Raji (cell line): ENCODE data around the gene XXYLT1.

Experiments
- POLR2A ChIP-seq: IDR thresholded peaks from 2 replicates; pipeline ENCODE4 v1.6.1; 2011; ENCODE audit warnings: low read depth, low read length, control low read depth; ENCODE audit not compliant: insufficient read depth

Gene XXYLT1

DNA sequence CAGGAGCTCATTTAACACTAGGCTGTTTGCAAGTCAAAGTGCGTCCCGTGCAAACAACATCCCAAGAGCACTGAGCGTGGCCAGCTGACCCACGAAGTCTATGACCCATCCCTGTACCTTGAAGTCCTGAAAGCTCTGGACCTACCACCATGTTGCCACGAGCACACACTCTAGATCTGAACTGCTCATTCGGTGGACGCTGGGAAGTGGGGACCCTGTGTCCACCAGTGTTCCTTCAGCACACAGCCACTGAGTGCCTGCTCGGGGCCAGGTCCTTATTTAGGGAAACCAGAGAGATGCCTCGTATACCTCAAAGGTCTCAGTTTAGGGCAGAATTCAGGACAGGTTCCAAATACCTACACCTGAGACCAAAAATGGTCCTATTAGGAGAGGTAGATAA, 236.9 kb downstream of the XXYLT1 start:
- TF ChIP-seq POLR2A = no peak

DNA sequence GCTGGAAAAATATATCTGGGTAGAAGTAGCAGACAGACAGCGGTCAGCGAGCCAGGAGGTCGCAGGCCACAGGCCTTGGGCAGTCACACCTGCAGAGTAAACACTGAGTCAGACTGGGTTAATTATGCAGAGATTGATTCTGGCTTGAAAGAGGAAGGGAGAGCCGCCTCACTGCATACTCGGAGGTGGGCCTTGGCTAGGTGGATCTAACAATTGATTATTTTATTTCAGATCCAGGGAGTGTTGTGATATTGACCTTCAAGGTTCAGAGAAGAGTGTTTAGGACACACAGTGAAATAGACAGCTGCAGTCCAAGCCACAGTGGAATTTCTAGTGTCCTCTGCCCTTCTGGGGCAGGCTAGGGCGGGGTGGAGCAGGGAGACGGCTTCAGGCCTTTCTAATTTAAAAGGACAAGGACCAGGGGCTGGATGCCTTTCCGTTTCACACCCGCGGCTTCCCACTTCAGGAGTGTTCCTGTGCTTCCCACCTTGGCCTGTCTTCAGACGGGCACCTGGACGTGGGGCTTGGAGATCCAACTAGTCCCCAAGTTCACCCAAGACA, 237.3 kb downstream of the XXYLT1 start:
- TF ChIP-seq POLR2A = no peak

DNA sequence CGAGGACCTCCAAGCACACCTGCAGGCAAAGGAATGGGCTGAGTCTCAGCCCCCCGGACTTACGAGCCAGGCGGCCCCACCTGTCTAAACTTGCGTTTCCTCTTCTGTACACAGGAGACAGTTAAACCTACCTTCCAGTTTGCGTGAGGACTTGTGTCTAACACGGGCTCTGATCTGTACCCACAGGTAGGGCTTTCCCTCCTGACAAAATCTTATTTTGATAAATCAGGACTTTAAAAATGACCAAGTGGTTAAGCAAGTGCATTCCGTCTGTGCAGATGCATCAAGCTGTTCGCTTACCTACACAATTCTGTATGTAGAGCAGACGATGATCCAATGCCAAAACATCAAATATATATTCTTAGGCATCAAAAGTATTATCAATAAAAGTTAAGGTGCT, 238.0 kb downstream of the XXYLT1 start:
- no peak for TF ChIP-seq POLR2A

DNA sequence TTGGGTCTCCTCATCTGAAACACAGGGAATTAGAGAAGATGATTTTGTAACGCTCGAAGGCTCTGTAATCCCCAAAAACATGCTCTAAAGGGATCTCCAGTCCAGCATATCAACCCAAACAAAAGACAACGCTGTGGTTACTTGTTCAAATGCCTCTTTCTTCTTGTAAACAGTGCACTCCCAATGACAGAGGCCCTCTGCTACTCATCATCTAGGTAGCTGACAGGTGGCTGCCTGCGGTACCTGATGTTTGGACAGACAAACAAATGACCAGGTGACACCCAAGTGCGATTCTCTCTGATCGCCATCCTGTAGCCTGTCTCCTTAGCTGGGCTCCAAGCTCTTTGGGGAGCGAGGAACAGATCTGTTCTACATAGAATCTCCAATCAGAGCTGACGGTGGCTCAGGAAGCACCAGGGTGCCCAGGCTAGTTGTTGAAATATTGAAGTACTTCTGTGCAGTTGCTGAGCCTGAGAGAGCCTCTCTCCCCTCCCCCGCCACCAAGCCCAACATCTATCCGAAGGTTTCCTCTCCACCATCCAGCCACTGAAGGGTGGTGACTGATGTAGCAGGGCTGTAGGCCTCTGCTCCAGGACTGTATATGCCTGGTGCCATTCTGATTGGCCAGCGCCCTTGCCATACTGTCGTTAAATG, 238.7 kb downstream of the XXYLT1 start:
- TF ChIP-seq POLR2A = no peak

DNA sequence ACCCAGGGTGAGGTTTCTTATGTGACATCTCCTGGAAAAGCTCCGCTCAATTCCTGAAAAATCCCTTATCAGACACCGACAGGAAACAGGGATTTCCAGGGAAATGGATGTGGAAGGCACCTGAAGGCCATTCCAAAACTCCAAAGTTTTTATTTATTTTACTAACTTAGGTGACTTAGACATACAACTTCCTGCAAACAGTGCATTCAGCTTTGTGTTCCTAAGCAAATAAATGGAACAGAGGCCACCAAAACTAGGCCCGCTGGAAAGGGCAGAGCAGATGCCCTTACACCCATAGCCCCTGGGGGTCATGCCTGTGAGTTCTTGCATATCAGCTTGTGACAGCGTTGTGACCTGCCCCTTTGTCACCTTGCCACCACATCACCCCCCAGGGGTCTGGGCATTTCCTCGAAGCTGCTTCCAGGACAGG, 239.4 kb downstream of the XXYLT1 start:
- no peak for TF ChIP-seq POLR2A

DNA sequence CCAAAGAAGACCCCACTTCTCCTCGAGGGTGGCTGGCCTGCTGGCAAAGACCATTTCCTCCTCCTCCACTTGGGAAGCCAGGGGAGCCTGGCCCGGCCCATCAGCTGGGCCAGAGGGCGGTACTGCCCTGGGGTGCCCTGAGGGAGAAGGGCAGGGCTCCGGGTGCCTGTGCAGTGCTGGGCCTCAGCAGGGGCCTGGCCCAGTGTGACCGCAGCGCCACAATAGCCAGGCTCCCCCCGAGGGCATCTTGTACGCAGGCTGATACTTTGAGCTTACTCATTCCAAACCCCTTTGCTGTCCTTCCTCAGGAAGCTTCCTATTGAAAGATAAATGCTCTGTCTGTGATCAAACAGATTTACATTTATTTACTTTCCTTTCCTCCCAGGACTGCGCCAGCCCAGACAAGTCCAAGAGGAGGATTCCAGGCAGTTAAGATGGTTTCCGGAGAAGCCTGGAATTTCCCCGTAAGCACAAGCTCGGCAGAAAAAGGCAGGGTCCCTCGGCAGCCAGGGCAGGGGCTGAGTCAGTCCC, 240.1 kb downstream of the XXYLT1 start:
- no peak for TF ChIP-seq POLR2A

DNA sequence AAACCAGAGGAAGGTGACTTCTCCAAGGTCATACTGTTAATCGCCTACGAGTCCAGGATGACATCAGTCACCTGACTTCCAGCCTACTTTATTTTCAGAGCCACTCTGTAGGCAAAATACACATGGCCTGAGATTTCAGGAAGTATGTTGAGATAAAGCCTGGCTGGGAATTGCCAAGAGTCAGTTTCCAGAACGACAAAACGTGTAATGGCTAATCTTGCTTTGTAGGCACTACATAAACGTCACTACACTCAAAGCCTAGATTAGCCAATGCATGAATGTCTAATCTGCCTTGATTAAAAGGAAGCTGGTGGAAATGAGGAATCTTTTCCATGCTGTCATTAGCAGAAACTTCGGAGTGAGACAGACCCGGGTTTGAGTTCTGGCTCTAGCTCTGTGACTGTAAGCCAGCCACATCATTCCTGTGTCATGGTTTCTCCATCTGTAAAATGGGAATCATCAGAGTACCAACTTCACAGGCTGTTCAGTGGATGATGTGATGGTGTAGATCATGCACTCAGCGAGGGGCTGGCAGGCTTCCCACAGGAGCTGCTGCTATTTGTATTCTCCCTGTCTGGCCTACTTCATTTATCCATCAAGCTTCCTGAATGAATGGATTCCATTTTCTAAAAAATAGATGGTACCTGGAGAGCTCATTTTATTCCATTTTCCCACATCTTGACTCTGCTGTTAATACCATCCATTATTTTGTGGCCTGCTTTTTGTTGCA, 241.9 kb downstream of the XXYLT1 start:
- no peak for TF ChIP-seq POLR2A

DNA sequence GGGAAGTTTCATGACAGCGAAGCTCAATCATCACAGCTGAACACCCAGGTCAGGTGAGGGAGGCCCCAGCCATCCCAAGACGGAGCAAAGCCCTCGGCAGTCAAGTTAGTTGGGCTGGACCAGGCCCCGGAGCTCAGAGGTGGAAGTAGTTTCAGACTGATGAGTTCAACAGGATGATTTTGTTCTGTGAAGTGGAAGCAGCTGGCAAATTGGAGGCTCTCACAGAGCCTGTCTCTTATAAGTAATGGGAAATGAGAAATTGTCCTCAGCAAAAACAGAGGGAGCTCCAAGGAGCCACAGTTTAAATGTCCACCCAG, 245.1 kb downstream of the XXYLT1 start:
- TF ChIP-seq POLR2A = no peak

DNA sequence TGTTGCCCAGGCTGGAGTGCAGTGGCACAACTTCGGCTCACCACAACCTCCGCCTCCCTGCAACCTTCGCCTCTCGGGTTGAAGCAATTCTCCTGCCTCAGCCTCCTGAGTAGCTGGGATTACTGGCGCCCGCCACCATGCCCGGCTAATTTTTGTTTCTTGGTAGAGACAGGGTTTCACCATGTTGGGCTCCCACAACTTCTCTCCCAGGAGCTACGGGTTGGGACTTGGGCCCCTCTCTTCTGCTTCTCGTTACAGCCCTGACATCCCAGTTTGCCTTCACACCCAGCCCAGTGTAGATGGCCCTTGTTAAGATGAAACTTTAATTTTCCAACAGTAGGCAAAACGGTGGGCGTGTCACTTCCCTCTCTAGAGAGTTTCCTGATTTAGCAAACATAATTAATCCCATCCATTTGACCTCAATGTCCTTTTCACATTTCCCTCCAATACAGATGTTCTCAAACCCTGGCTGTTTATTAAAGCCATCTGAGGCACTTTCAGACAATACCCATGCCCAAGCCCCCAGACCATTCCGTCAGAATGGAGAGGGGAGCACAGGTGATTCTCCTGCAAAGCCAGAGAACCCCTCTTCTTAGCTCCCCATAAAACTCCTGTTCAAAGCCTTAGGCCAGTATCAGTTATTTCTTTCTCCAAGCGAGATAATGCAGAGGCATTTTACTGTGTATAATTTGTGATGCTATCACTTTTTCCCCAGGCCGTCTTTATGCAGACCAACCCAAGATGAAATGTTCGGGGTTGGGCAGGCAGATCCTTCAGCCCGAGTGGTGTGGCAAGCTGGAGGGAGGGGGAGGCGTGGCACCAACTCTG, 245.7 kb downstream of the XXYLT1 start:
- no peak for TF ChIP-seq POLR2A

DNA sequence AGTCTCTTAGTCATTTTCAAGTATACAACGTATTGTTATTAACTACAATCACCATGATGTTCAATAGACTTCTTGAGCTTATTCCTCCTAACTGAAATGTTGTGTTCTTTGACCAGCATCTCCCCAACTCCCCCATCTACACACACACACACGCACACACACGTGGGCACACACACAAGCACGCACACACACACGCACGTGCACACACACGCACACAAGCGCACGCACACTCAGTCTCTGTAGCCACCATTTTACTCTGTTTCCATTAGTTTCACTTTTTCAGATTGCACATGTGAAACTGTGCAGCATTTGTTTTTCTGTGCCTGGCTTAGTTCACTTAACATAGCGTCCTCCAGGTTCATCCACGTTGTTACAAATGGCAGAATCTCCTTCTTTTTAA, 247.0 kb downstream of the XXYLT1 start:
- TF ChIP-seq POLR2A = no peak

DNA sequence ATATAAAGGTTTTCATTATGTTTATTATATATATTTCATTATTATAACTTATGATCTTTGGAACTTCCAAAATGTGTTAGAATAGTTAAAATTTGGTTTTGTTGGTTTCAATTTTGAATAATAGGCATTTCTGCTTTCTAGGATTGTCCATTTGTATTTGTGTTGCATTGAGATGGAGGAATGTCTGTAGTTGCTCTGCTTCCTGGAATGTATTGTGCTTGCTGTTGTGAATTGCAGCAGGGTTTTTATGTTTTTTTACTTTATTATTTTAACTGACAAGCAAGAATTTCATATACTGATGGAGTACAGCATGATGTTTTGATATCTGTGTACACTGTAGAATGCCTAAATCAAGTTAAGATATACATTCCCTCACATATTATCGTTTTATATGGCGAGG, 247.4 kb downstream of the XXYLT1 start:
- TF ChIP-seq POLR2A = no peak

DNA sequence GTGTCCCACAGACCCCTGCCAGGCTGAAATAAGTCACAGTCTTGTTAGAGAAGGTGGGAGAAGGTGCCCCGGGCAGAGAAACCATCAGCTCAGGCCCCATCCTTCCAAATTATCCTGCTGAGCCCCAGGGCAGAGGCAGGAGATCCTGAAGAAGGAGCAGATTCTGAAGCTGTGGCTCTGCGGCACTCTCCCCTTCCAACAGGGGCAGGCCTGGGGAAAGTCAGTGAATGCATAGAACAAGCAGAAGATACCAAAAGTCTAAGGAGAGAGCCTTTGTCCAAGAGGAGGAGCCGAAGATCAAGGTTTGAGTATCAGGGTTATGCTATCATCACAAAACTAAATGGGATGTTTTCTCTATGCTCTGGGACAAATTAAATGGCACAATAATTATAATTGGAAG, 249.3 kb downstream of the XXYLT1 start:
- no peak for TF ChIP-seq POLR2A

DNA sequence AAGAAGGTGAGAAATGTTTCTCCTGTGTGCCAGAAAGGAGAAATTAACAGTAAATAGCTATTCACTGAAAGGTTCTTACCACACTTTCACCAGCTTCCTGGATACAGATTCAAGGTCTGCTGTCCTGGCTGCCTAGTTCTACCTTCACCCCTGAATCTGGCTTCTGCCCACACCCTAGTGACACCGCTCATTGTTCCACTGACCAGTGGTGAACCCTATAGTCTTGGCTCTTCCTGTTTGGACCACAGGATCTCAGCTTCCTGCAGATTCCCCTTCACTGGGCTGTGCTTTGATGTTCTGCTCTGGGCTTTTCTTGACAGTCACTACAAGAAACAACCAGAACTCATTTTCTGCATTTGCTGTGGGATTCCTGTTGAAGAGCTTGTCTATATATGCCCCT, 250.0 kb downstream of the XXYLT1 start:
- TF ChIP-seq POLR2A = no peak

DNA sequence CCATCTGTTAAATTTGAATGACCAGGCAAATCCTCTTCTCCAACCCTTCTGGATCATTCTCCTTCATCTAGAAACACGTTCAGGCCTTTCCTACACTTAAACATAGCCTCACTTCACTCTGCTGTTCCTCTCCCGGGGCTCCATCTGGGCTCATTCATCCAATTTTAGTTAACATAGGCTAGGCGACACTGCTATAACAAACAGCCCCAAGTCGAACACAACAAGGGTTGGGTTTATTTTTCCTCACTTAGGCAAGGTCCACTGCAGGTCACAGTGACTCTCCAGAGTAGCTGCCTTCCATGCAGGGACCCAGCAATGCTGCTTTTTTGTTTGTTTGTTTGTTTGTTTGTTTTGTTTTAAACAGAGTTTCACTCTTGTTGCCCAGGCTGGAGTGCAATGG, 250.8 kb downstream of the XXYLT1 start:
- TF ChIP-seq POLR2A = no peak

DNA sequence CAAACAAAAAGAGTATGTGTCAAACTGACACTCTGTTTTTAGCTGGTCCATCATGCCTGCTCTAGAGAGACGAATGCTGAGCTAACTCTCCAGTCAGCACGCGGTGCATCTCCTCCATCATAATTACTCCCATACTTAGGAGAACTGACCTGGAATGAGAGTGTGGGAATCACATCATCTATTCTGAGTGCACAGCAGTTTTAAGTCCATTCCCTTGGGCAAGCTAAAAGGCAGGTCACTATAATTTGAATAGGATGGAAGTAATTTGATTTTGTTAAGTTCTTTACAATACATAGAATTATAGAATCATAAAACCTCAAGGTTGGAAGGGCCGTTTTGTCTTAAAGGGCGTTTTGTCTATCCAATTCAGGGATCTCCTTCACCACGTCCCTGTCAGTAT, 251.6 kb downstream of the XXYLT1 start:
- TF ChIP-seq POLR2A = no peak
